VCaP (cell line): ENCODE data around the gene RAB31.

Source experiments
- H3K27ac ChIP-seq: fragments of 450-650 bp; 2 replicates; pipeline ENCODE4 v1.5.1; 2017
- CTCF ChIP-seq: fragments of 450-650 bp; conservative IDR thresholded peaks from 2 replicates; pipeline ENCODE4 v1.5.1; 2017; ENCODE audit warnings: mild to moderate bottlenecking, moderate library complexity

Gene RAB31

GRCh38 chr18:9724797-9725585, 16.9 kb downstream of the RAB31 start:
- no peak for TF ChIP-seq CTCF

GRCh38 chr18:9726175-9726574, 18.1 kb downstream of the RAB31 start:
- H3K27ac ChIP-seq = no peak overlapping the region
- TF ChIP-seq CTCF = no peak

More at GRCh38 chr18:9724797-9725585, 16.9 kb downstream of the RAB31 start:
- no peak overlapping the region for H3K27ac ChIP-seq

GRCh38 chr18:9726936-9727335, 18.8 kb downstream of the RAB31 start:
- TF ChIP-seq CTCF = no peak

GRCh38 chr18:9730786-9731185, 22.7 kb downstream of the RAB31 start:
- TF ChIP-seq CTCF = no peak

More at GRCh38 chr18:9726936-9727335, 18.8 kb downstream of the RAB31 start:
- H3K27ac ChIP-seq = no peak overlapping the region

GRCh38 chr18:9731380-9731779, 23.3 kb downstream of the RAB31 start:
- no peak overlapping the region for H3K27ac ChIP-seq
- no peak for TF ChIP-seq CTCF

More at GRCh38 chr18:9730786-9731185, 22.7 kb downstream of the RAB31 start:
- H3K27ac ChIP-seq = no peak overlapping the region

GRCh38 chr18:9732031-9732430, 23.9 kb downstream of the RAB31 start:
- H3K27ac ChIP-seq = no peak overlapping the region
- TF ChIP-seq CTCF = no peak

- H3K27ac ChIP-seq = peak overlapping the region; percentile 53; the same call in 1 of the 2 replicates
- no peak for TF ChIP-seq CTCF
These were observed 26.1 kb downstream of the RAB31 start for GRCh38 chr18:9734189-9734588.
